GM12878 (cell line): ENCODE data around the gene SPON2. TPM values are rescaled to one million over a fixed set of nuclear protein-coding genes. Genes with fewer than 3 reads are reported as not detected.

ENCODE experiments used
- ATAC-seq: fragments of 200-7000 bp; cut with Tn5 transposase; 3 replicates; pipeline ENCODE4 v1.9.1; 2020; ENCODE audit warnings: mild to moderate bottlenecking, moderate library complexity
- BruUV-seq: library from RNA; stranded (reverse); fragments of 400-500 nt; replicated peaks from 2 replicates; lab custom pipeline; 2021; lab: Mats Ljungman, UMichigan
- CTCF ChIA-PET: fragments of 300-600 bp; sonication (Branson Sonifier 250); formaldehyde crosslinking; extraction: SDS; loops from one replicate; lab custom pipeline; 2021; ENCODE audit warnings: inconsistent platforms; lab: Yijun Ruan, JAX
- POLR2A ChIA-PET: fragments of 350-600 bp; formaldehyde crosslinking; extraction: SDS; loops from one replicate; lab custom pipeline; 2021; ENCODE audit warnings: inconsistent platforms; lab: Charles Lee
- RAD21 ChIA-PET: fragments of 300-600 bp; sonication (Branson Sonifier 250); formaldehyde crosslinking; loops from one replicate; lab custom pipeline; 2023; ENCODE audit warnings: antibody characterized with exemption; ENCODE audit not compliant: unreplicated experiment; lab: Charles Lee
- SMC1A ChIA-PET: fragments of 300-600 bp; sonication (Branson Sonifier 250); formaldehyde crosslinking; loops from one replicate; lab custom pipeline; 2023; ENCODE audit not compliant: unreplicated experiment, uncharacterized antibody; lab: Charles Lee
- DNase-seq: peaks from one replicate; pipeline ENCODE4 v3.0.0-alpha.2; 2011; ENCODE audit warnings: low read depth, low spot score
- FAIRE-seq: peaks from 3 replicates; lab custom pipeline; 2011; peaks lifted over from hg19 to GRCh38; lab: Jason Lieb, UNC
- H2AFZ ChIP-seq: 2 replicates; pipeline ENCODE4 v1.6.0; 2011; ENCODE audit warnings: low read depth, low read length, control low read depth; ENCODE audit not compliant: control insufficient read depth
- H3K27ac ChIP-seq: 2 replicates; pipeline ENCODE4 v1.5.1; 2011; ENCODE audit warnings: control low read depth; ENCODE audit not compliant: control insufficient read depth, insufficient read depth
- H3K27me3 ChIP-seq, 2 experiments: replicated peaks in 1 of 2; 2 replicates each; pipeline versions ENCODE4 v1.6.0 to v1.6.1; 2011; ENCODE audit warnings: low read length in 1 of 2; ENCODE audit not compliant: control insufficient read depth in 2 of 2, insufficient read depth in 2 of 2
- H3K36me3 ChIP-seq, 2 experiments: 2 replicates each; pipeline ENCODE4 v1.5.1; 2011; ENCODE audit warnings: low read length in 1 of 2; ENCODE audit not compliant: control insufficient read depth in 2 of 2, insufficient read depth in 2 of 2
- H3K4me1 ChIP-seq: 2 replicates; pipeline ENCODE4 v1.6.1; 2011; ENCODE audit warnings: mild to moderate bottlenecking, low read length, moderate library complexity, mixed read lengths; ENCODE audit not compliant: control insufficient read depth, insufficient read depth
- H3K4me2 ChIP-seq: 2 replicates; pipeline ENCODE4 v1.6.0; 2011; ENCODE audit warnings: control low read depth; ENCODE audit not compliant: control insufficient read depth, insufficient read depth
- H3K4me3 ChIP-seq: fragments of 200-600 bp; sonication (generic); 2 replicates; pipeline ENCODE4 v1.5.1; 2016
- H3K79me2 ChIP-seq: 2 replicates; pipeline ENCODE4 v1.6.0; 2011; ENCODE audit warnings: low read length; ENCODE audit not compliant: control insufficient read depth, insufficient read depth
- H3K9ac ChIP-seq: 2 replicates; pipeline ENCODE4 v1.8.0; 2011; ENCODE audit warnings: low read length, control low read depth, mixed read lengths; ENCODE audit not compliant: control insufficient read depth, insufficient read depth
- H3K9me3 ChIP-seq: replicated peaks from 3 replicates; pipeline ENCODE4 v1.5.1; 2011; ENCODE audit warnings: mild to moderate bottlenecking, low read length; ENCODE audit not compliant: control insufficient read depth, insufficient read depth
- H4K20me1 ChIP-seq: 2 replicates; pipeline ENCODE4 v1.6.0; 2011; ENCODE audit not compliant: control insufficient read depth, insufficient read depth
- CBX5 ChIP-seq: sonication (generic); IDR thresholded peaks from 2 replicates; pipeline ENCODE4 v1.6.1; 2016; ENCODE audit warnings: low read depth, moderate library complexity, mild to moderate bottlenecking, inconsistent platforms
- EED ChIP-seq: sonication (generic); IDR thresholded peaks from 2 replicates; pipeline ENCODE4 v1.6.1; 2016; ENCODE audit warnings: antibody characterized with exemption, low read depth
- EZH2 ChIP-seq: IDR thresholded peaks from 2 replicates; pipeline ENCODE4 v1.6.1; 2012; ENCODE audit warnings: low read depth, mild to moderate bottlenecking, control low read depth, inconsistent platforms, low read length, borderline replicate concordance; ENCODE audit not compliant: control insufficient read depth
- GABPA ChIP-seq: IDR thresholded peaks from 2 replicates; pipeline ENCODE4 v1.6.1; 2014; ENCODE audit warnings: antibody characterized with exemption, low read depth, mild to moderate bottlenecking, inconsistent platforms
- MXI1 ChIP-seq: fragments of 150-350 bp; IDR thresholded peaks from 2 replicates; pipeline ENCODE4 v1.6.1; 2011; ENCODE audit warnings: low read depth, mild to moderate bottlenecking, inconsistent platforms, low read length, improper control_type of control experiment
- MYB ChIP-seq: fragments of 150-350 bp; IDR thresholded peaks from 2 replicates; pipeline ENCODE4 v1.6.1; 2014; ENCODE audit warnings: mild to moderate bottlenecking, low read depth, low read length, borderline replicate concordance
- SMARCA5 ChIP-seq: fragments of 450-650 bp; IDR thresholded peaks from 2 replicates; pipeline ENCODE4 v1.6.1; 2017; ENCODE audit warnings: mild to moderate bottlenecking
- WGBS: methylation state at CpG from one replicate; pipeline ENCODE4 v1.1.6; 2016; ENCODE audit warnings: low lambda C conversion rate; ENCODE audit not compliant: insufficient replicate concordance, insufficient coverage; ENCODE audit errors: missing lambda C conversion rate; 5-methylcytosine and 5-hydroxymethylcytosine counted together
- in situ Hi-C: fragments of 300-500 bp; cut with MboI; formaldehyde crosslinking; loops from 9 replicates; pipeline ENCODE4 v1.14.3; 2018; ENCODE audit warnings: mixed read lengths
- intact Hi-C: fragments of 100-400 bp; cut with micrococcal nuclease; formaldehyde crosslinking; loops from one replicate; pipeline ENCODE4 v1.14.2; 2022; ENCODE audit not compliant: unreplicated experiment
- polyA plus RNA-seq, 11 experiments: library from polyadenylated mRNA; depleted of rRNA in 4 of 11; unstranded in 6 of 11; stranded (reverse) in 5 of 11; fragments of >200 nt; fragmentation: Nextera tagmentation in 4 of 11; fragmentation: Illumina TruSeq in 1 of 11; extraction: Ambion mirVana in 4 of 11; extraction: Trizol in 1 of 11; gene quantifications; 1 replicate in 1 of 11; 2 replicates in 10 of 11; pipeline versions ENCODE4 v1.2.1 to v1.2.3, GENCODE V29; 2011 to 2016; ENCODE audit warnings: inconsistent platforms in 2 of 11, missing spikeins in 2 of 11, low read depth in 1 of 11
- total RNA-seq, 4 experiments: library from RNA; depleted of rRNA in 3 of 4; stranded (reverse); fragments of >200 nt in 3 of 4; fragmentation: Illumina TruSeq in 1 of 4; extraction: Trizol in 1 of 4; gene quantifications; 2 replicates each; pipeline versions ENCODE4 v1.2.1 to v1.2.3, GENCODE V29; 2013 to 2021
- TF ChIP-seq, protein P1 (sequence below): IDR thresholded peaks from 2 replicates; pipeline ENCODE4 v1.6.1; 2012; ENCODE audit warnings: low read depth, low read length, improper control_type of control experiment
- TF ChIP-seq, protein P2 (sequence below): fragments of 450-650 bp; IDR thresholded peaks from 2 replicates; pipeline ENCODE4 v1.6.1; 2016; ENCODE audit warnings: mild to moderate bottlenecking

SPON2 gene
- total and polyA plus RNA-seq, 10 of the 15 experiments (the other 5 are each of a cell fraction or from before 2014, with no cell fraction given) = 1.1 to 11.2 (median 7.3) TPM

DNA sequence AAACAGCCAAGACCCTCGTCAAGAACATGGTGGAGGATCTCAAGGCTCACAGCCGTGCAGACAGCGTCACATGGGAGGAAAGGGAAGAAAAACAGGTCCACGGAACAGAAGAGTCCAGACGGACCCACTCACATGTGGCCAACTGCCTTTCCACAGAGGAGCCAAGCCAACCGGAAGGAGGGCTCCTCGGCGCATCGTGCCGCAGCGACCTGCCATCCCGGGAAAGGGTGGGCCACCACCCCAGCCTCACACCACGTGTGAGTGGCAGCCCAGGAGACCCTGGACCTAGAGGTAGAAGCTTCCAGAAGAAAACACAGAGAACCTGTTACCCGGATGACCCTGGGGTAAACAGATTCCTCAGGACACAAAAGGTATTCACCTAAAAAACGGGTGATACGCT is 48.2 kb upstream of the SPON2 start (continued):
- TF ChIP-seq MYB = no peak
- TF ChIP-seq CBX5 = no peak
- no peak for TF ChIP-seq MXI1
- TF ChIP-seq GABPA = no peak
- TF ChIP-seq, protein P1, sequence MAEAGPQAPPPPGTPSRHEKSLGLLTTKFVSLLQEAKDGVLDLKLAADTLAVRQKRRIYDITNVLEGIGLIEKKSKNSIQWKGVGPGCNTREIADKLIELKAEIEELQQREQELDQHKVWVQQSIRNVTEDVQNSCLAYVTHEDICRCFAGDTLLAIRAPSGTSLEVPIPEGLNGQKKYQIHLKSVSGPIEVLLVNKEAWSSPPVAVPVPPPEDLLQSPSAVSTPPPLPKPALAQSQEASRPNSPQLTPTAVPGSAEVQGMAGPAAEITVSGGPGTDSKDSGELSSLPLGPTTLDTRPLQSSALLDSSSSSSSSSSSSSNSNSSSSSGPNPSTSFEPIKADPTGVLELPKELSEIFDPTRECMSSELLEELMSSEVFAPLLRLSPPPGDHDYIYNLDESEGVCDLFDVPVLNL = no peak
- TF ChIP-seq, protein P2, sequence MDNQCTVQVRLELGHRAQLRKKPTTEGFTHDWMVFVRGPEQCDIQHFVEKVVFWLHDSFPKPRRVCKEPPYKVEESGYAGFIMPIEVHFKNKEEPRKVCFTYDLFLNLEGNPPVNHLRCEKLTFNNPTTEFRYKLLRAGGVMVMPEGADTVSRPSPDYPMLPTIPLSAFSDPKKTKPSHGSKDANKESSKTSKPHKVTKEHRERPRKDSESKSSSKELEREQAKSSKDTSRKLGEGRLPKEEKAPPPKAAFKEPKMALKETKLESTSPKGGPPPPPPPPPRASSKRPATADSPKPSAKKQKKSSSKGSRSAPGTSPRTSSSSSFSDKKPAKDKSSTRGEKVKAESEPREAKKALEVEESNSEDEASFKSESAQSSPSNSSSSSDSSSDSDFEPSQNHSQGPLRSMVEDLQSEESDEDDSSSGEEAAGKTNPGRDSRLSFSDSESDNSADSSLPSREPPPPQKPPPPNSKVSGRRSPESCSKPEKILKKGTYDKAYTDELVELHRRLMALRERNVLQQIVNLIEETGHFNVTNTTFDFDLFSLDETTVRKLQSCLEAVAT = no peak
- TF ChIP-seq EED = no peak

DNA sequence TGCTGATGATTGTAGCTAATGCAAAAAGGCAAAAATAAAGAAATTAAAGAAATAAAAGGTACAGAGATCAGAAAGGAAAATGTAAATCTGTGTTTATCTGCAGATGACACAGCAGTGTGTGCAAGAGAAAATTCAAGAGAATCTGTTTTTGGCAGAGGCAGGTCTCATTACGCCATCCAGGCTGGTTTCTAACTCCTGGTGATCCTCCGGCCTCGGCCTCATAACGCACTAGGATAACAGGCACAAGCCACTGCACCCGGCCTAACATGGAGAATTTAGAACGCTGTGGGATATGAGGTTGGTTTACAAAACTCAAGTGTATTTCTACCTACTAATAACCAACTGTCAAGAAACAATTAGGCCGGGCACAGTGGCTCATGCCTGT is 47.2 kb upstream of the SPON2 start:
- no peaks in the 10 kb centered on the region for H3K27me3 ChIP-seq
- RAD21 ChIA-PET = interaction anchor here (0.7 to 2.9 kb wide), 10 partner anchors 16 to 283 kb away, joined by 3 to 20 read pairs (median 6); no protein-coding TSS in a partner anchor
- H2AFZ ChIP-seq = no peak overlapping the region
- peaks cover 11 to 25% of the 10 kb centered on the region in 2 experiments; a peak in 3 of 4 replicates for H3K36me3 ChIP-seq
- peak overlapping the region; percentile 88 for H3K27ac ChIP-seq
- CTCF ChIA-PET = interaction anchor here (1.1 to 1.7 kb wide), 5 partner anchors 16 to 52 kb away, joined by 3 to 8 read pairs (median 5); no protein-coding TSS in a partner anchor
- H3K4me3 ChIP-seq = peak overlapping the region; percentile 45; the same call in 1 of the 2 replicates
- peaks cover 11% of the 10 kb centered on the region for H3K79me2 ChIP-seq
- intact Hi-C loops (loop anchor here (1.0 to 5.0 kb wide), 4 partner anchors 18 to 52 kb away; no protein-coding TSS in a partner anchor), in situ Hi-C loops (no loop called here)
- ATAC-seq = no peak
- DNase-seq = no peak
- no peaks in the 10 kb centered on the region for H4K20me1 ChIP-seq
- SMC1A ChIA-PET = interaction anchor here (0.7 to 3.2 kb wide), 10 partner anchors 16 to 925 kb away, joined by 3 to 18 read pairs (median 4); no protein-coding TSS in a partner anchor
- POLR2A ChIA-PET = interaction anchor here (0.6 to 3.7 kb wide), 7 partner anchors 17 to 127 kb away, joined by 3 to 26 read pairs (median 4); partner anchors contain the start of gene UVSSA
- H3K4me1 ChIP-seq = peaks cover 51% of the 10 kb centered on the region
- peak overlapping the region; percentile 66 for H3K4me2 ChIP-seq
- FAIRE-seq = no peak
- WGBS = 28% methylated on average over 7 of the region's 7 CpGs
- no TSS peak for BruUV-seq
- 0 out of 2 replicates have a peak overlapping the region, but pooled peaks have one; percentile 13 for H3K9ac ChIP-seq
- 0 out of 2 replicates have a peak, but pooled peaks have one; percentile 20 for TF ChIP-seq SMARCA5
- TF ChIP-seq EZH2 = no peak
- no peaks in the 10 kb centered on the region; the same call in 2 of the 3 replicates for H3K9me3 ChIP-seq
